Measurements from ENCODE around the gene SUMF1.

The SUMF1 gene

GRCh38 chr3:4466741-4467521 lies at the start of gene SUMF1:
TSS of gene SUMF1 (minus strand) at chr3:4467269. CDS start at chr3:4467245, 24 bp downstream.
- peak; percentile 44 for DNase-seq

- no peak for DNase-seq
These were observed 49.0 kb upstream of the SUMF1 start for GRCh38 chr3:4515916-4516579.

- DNase-seq = no peak
These were observed 47.8 kb upstream of the SUMF1 start for GRCh38 chr3:4514916-4515315.

- DNase-seq = no peak
These were observed 47.3 kb upstream of the SUMF1 start for GRCh38 chr3:4514321-4514720.

GRCh38 chr3:4512895-4513616 lies 46.0 kb upstream of the SUMF1 start:
- DNase-seq = no peak

- no peak for DNase-seq
These were observed 44.6 kb upstream of the SUMF1 start for GRCh38 chr3:4511491-4512262.

- no peak for DNase-seq
These were observed 43.1 kb upstream of the SUMF1 start for GRCh38 chr3:4509983-4510755.

- no peak for DNase-seq
These were observed 42.0 kb upstream of the SUMF1 start for GRCh38 chr3:4509043-4509442.

- no peak for DNase-seq
These were observed 41.2 kb upstream of the SUMF1 start for GRCh38 chr3:4508048-4508981.

- DNase-seq = no peak
These were observed 40.0 kb upstream of the SUMF1 start for GRCh38 chr3:4507024-4507596.

GRCh38 chr3:4506559-4507023 lies 39.5 kb upstream of the SUMF1 start:
- DNase-seq = no peak

- DNase-seq = no peak
These were observed 38.9 kb upstream of the SUMF1 start for GRCh38 chr3:4505688-4506558.

- peak; percentile 11 for DNase-seq
These were observed 37.5 kb upstream of the SUMF1 start for GRCh38 chr3:4504340-4505261.

- DNase-seq = no peak
These were observed 36.0 kb upstream of the SUMF1 start for GRCh38 chr3:4503050-4503449.

- no peak for DNase-seq
These were observed 34.9 kb upstream of the SUMF1 start for GRCh38 chr3:4501927-4502326.

GRCh38 chr3:4501437-4501836 lies 34.4 kb upstream of the SUMF1 start:
- DNase-seq = no peak

- DNase-seq = no peak
These were observed 31.4 kb upstream of the SUMF1 start for GRCh38 chr3:4498446-4498845.

- no peak for DNase-seq
These were observed 30.8 kb upstream of the SUMF1 start for GRCh38 chr3:4497843-4498324.
